Upper lobe of left lung (tissue), 4 donors: ENCODE results near the gene SFXN5.

Experiments
- EP300 ChIP-seq, 4 donors: sonication (generic); formaldehyde crosslinking; IDR thresholded peaks; one replicate each; pipeline ENCODE4 v1.5.1; 2017; ENCODE audit warnings: antibody characterized with exemption in 4 of 4, control low read depth in 2 of 4
- POLR2A ChIP-seq, 4 donors: fragments of 450-650 bp; IDR thresholded peaks; one replicate each; pipeline ENCODE4 v1.5.1; 2016 to 2017; ENCODE audit warnings: antibody characterized with exemption in 4 of 4, mild to moderate bottlenecking in 2 of 4
- POLR2AphosphoS5 ChIP-seq, 2 donors: sonication (generic); formaldehyde crosslinking; IDR thresholded peaks; one replicate each; pipeline ENCODE4 v1.5.1; 2017; ENCODE audit warnings: antibody characterized with exemption in 2 of 2

- TF ChIP-seq EP300 (IDR thresholded peaks at IDR 0.05) (no peak), POLR2A (IDR thresholded peaks at IDR 0.05) (no peak), POLR2AphosphoS5 (IDR thresholded peaks at IDR 0.05) (no peak)
Observed at GRCh38 chr2:73091164-73091563, 19.7 kb upstream of the SFXN5 start.
